Spleen (tissue), 7 donors: ENCODE measurements around the gene CUX1.

Experiments used
- CTCF ChIP-seq, 11 experiments: fragments of 200-600 bp in 7 of 11; fragments of 450-650 bp in 4 of 11; sonication (generic) in 4 of 11; IDR thresholded peaks in 8 of 11; conservative IDR thresholded peaks in 3 of 11; 1 replicate in 7 of 11; 2 replicates in 4 of 11; pipeline versions ENCODE4 v1.4.0 to v1.8.0; 2016 to 2021; ENCODE audit warnings: antibody characterized with exemption in 11 of 11, inconsistent platforms in 4 of 11, mild to moderate bottlenecking in 1 of 11
- POLR2A ChIP-seq, 3 donors: fragments of 450-650 bp; IDR thresholded peaks; one replicate each; pipeline ENCODE4 v1.5.1; 2017; ENCODE audit warnings: antibody characterized with exemption in 3 of 3, mild to moderate bottlenecking in 1 of 3
- POLR2AphosphoS5 ChIP-seq, 3 donors: sonication (generic); formaldehyde crosslinking; IDR thresholded peaks; one replicate each; pipeline ENCODE4 v1.5.1; 2017; ENCODE audit warnings: antibody characterized with exemption in 3 of 3
- donor health status: DM: no; HTN: no; CAD: no; lungs with moderate emphysema.
- donor health status: DM: no; HTN: no; CAD: no.
- donor health status: DM: no; HTN: no; CAD: no.

DNA sequence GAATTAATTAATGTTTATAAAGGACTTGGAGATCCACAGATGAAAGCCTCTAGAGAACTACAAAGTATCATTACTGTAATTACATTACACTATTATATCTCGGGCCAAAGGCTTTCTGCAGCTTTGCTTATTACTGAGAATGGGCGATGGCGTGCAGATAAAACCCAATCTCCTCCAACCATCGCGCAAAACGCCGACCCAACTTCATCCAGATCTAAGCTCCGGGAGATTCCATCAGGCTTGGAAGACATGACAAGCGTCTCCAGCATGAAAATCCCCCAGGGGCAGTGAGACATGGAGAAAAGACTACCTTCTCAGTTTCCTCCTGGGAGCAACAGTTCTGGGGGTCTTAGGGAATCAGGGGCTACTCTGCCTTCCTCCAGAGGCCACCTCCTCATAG, 42.2 kb upstream of the CUX1 start:
- TF ChIP-seq CTCF (IDR thresholded peaks at IDR 0.05 in 8 of 11, conservative IDR thresholded peaks at IDR 0.05 in 3 of 11): no peak
- no peak for TF ChIP-seq POLR2AphosphoS5 (IDR thresholded peaks at IDR 0.05)
- TF ChIP-seq POLR2A (IDR thresholded peaks at IDR 0.05): no peak
